HCT116 (cell line): ENCODE data around the gene FEZF2. TPM values are rescaled to one million over a fixed set of nuclear protein-coding genes. Genes with fewer than 3 reads are reported as not detected.

Experiments
- ATAC-seq: fragments of 200-7000 bp; cut with Tn5 transposase; 2 replicates; pipeline ENCODE4 v1.9.1; 2020; ENCODE audit warnings: mild to moderate bottlenecking, moderate library complexity
- BruUV-seq: library from RNA; stranded (reverse); fragments of 400-500 nt; replicated peaks from 2 replicates; lab custom pipeline; 2021; lab: Mats Ljungman, UMichigan
- CTCF ChIA-PET: fragments of 300-600 bp; sonication (Branson Sonifier 250); formaldehyde crosslinking; loops from one replicate; lab custom pipeline; 2021; ENCODE audit warnings: antibody characterized with exemption; lab: Charles Lee
- POLR2A ChIA-PET: fragments of 300-600, 350-600 bp; sonication (Branson Sonifier 250); formaldehyde crosslinking; loops from one replicate; lab custom pipeline; 2021; ENCODE audit warnings: antibody characterized with exemption; lab: Charles Lee
- RAD21 ChIA-PET, 2 experiments: fragments of 300-600 bp; sonication (Branson Sonifier 250); formaldehyde crosslinking; loops; one replicate each; lab custom pipeline; 2023; ENCODE audit warnings: low total read pairs in 2 of 2; ENCODE audit not compliant: uncharacterized antibody in 2 of 2, unreplicated experiment in 2 of 2, low non-redundant PET in 1 of 2; lab: Charles Lee
- DNase-seq: peaks from one replicate; pipeline ENCODE4 v3.0.0-alpha.2; 2010; ENCODE audit warnings: low read depth, low spot score
- H2AFZ ChIP-seq: fragments of 200-600 bp; shearing (Covaris generic), sonication (generic); 2 replicates; pipeline ENCODE4 v1.6.1; 2017; ENCODE audit warnings: low read depth, mixed run types, mixed read lengths, antibody characterized with exemption, low read length; ENCODE audit not compliant: poor library complexity, severe bottlenecking
- H3K27ac ChIP-seq: 2 replicates; pipeline ENCODE4 v1.5.1; 2012; ENCODE audit warnings: low read depth, low read length
- H3K27me3 ChIP-seq: fragments of 200-600 bp; sonication (generic); 2 replicates; pipeline ENCODE4 v1.6.1; 2016; ENCODE audit warnings: mixed run types, low read length, mixed read lengths; ENCODE audit not compliant: insufficient read depth
- H3K36me3 ChIP-seq, 2 experiments: fragments of 200-500 bp in 1 of 2; fragments of 200-600 bp in 1 of 2; sonication (Bioruptor generic) in 1 of 2; sonication (generic) in 1 of 2; 2 replicates each; pipeline versions ENCODE4 v1.5.1 to v1.6.1; 2014 to 2016; ENCODE audit warnings: low read length in 2 of 2, inconsistent platforms in 1 of 2, mixed read lengths in 1 of 2, mixed run types in 1 of 2; ENCODE audit not compliant: insufficient read depth in 2 of 2, control insufficient read depth in 1 of 2
- H3K4me1 ChIP-seq, 2 experiments: fragments of 200-600 bp in 1 of 2; sonication (generic) in 1 of 2; 2 replicates each; pipeline versions ENCODE4 v1.5.1 to v1.6.1; 2012 to 2017; ENCODE audit warnings: low read length in 2 of 2, inconsistent platforms in 1 of 2, mild to moderate bottlenecking in 1 of 2, mixed read lengths in 1 of 2, mixed run types in 1 of 2, moderate library complexity in 1 of 2; ENCODE audit not compliant: insufficient read depth in 2 of 2, control insufficient read depth in 1 of 2
- H3K4me2 ChIP-seq: fragments of 200-600 bp; sonication (generic); 2 replicates; pipeline ENCODE4 v1.6.1; 2017; ENCODE audit warnings: mixed run types, low read length, mixed read lengths
- H3K4me3 ChIP-seq, 2 experiments: fragments of 200-600 bp in 1 of 2; sonication (generic) in 1 of 2; replicated peaks in 1 of 2; 2 replicates each; pipeline ENCODE4 v1.5.1; 2011 to 2016; ENCODE audit warnings: low read length in 2 of 2, control low read depth in 1 of 2, low read depth in 1 of 2, mild to moderate bottlenecking in 1 of 2, mixed read lengths in 1 of 2, mixed run types in 1 of 2
- H3K79me2 ChIP-seq: fragments of 200-600 bp; sonication (generic); 2 replicates; pipeline ENCODE4 v1.6.1; 2017; ENCODE audit warnings: mild to moderate bottlenecking, mixed run types, low read length, moderate library complexity, mixed read lengths; ENCODE audit not compliant: insufficient read depth
- H3K9ac ChIP-seq: fragments of 200-600 bp; sonication (generic); 2 replicates; pipeline ENCODE4 v1.6.1; 2016; ENCODE audit warnings: low read length, mixed read lengths
- H3K9me2 ChIP-seq: fragments of 200-600 bp; sonication (generic), shearing (Covaris generic); 2 replicates; pipeline ENCODE4 v1.6.1; 2017; ENCODE audit warnings: mixed run types, mild to moderate bottlenecking, moderate library complexity; ENCODE audit not compliant: insufficient read depth
- H3K9me3 ChIP-seq, 2 experiments: fragments of 200-500 bp in 1 of 2; fragments of 200-600 bp in 1 of 2; sonication (Bioruptor generic) in 1 of 2; sonication (generic) in 1 of 2; 2 replicates each; pipeline ENCODE4 v1.6.1; 2014 to 2017; ENCODE audit warnings: low read length in 2 of 2, mixed read lengths in 2 of 2, inconsistent platforms in 1 of 2, low read depth in 1 of 2, mild to moderate bottlenecking in 1 of 2, mixed run types in 1 of 2, moderate library complexity in 1 of 2; ENCODE audit not compliant: control insufficient read depth in 1 of 2, insufficient read depth in 1 of 2
- H4K20me1 ChIP-seq: fragments of 200-600 bp; sonication (generic), shearing (Covaris generic); 2 replicates; pipeline ENCODE4 v1.6.1; 2017; ENCODE audit warnings: mixed run types, mild to moderate bottlenecking, moderate library complexity; ENCODE audit not compliant: insufficient read depth
- ATF3 ChIP-seq: IDR thresholded peaks from 2 replicates; pipeline ENCODE4 v1.6.1; 2012
- FOSL1 ChIP-seq: IDR thresholded peaks from 2 replicates; pipeline ENCODE4 v1.6.1; 2012; ENCODE audit warnings: low read depth
- MAX ChIP-seq: IDR thresholded peaks from 2 replicates; pipeline ENCODE4 v1.6.1; 2012
- POLR2A ChIP-seq: IDR thresholded peaks from 2 replicates; pipeline ENCODE4 v1.7.0; 2011; ENCODE audit warnings: borderline replicate concordance; ENCODE audit not compliant: insufficient read depth, insufficient read length; ENCODE audit errors: extremely low read depth
- RAD21 ChIP-seq: IDR thresholded peaks from 2 replicates; pipeline ENCODE4 v1.6.1; 2012; ENCODE audit warnings: low read depth, mild to moderate bottlenecking
- REST ChIP-seq: IDR thresholded peaks from 2 replicates; pipeline ENCODE4 v1.6.1; 2012; ENCODE audit warnings: low read depth
- SIN3A ChIP-seq: IDR thresholded peaks from 2 replicates; pipeline ENCODE4 v1.6.1; 2012; ENCODE audit warnings: low read depth
- SP1 ChIP-seq: IDR thresholded peaks from 2 replicates; pipeline ENCODE4 v1.6.1; 2012; ENCODE audit warnings: low read depth
- SRF ChIP-seq: IDR thresholded peaks from 2 replicates; pipeline ENCODE4 v1.6.1; 2012; ENCODE audit warnings: low read depth
- TCF7L2 ChIP-seq: IDR thresholded peaks from 2 replicates; pipeline ENCODE4 v1.7.0; 2011; ENCODE audit warnings: borderline replicate concordance, inconsistent platforms; ENCODE audit not compliant: insufficient read depth, insufficient read length; ENCODE audit errors: extremely low read depth
- ZBTB33 ChIP-seq: IDR thresholded peaks from 2 replicates; pipeline ENCODE4 v1.6.1; 2011; ENCODE audit warnings: mild to moderate bottlenecking, low read length, moderate library complexity; ENCODE audit not compliant: insufficient replicate concordance; ENCODE audit errors: extremely low read depth
- ZFX ChIP-seq: fragments of 450-650 bp; IDR thresholded peaks from 2 replicates; pipeline ENCODE4 v1.6.1; 2017
- ZNF274 ChIP-seq: fragments of 200-500 bp; sonication (Bioruptor generic); IDR thresholded peaks from 2 replicates; pipeline ENCODE4 v1.6.1; 2014; ENCODE audit warnings: mild to moderate bottlenecking, low read depth, low read length, inconsistent platforms
- intact Hi-C: fragments of 100-400 bp; cut with micrococcal nuclease; formaldehyde crosslinking; loops from 2 replicates; pipeline ENCODE4 v1.10.0; 2022
- total RNA-seq: library from RNA; stranded (reverse); gene quantifications from one replicate; pipeline ENCODE4 v1.2.1, GENCODE V29; 2021; ENCODE audit not compliant: unreplicated experiment
- TF ChIP-seq, protein P1 (sequence below), 3 experiments: fragments of 200-600 bp in 1 of 3; sonication (generic) in 1 of 3; IDR thresholded peaks in 2 of 3; conservative IDR thresholded peaks in 1 of 3; 2 replicates each; pipeline ENCODE4 v1.5.1; 2012 to 2017; ENCODE audit warnings: low read depth in 2 of 3, low read length in 2 of 3, antibody characterized with exemption in 1 of 3, borderline replicate concordance in 1 of 3, control low read depth in 1 of 3, mild to moderate bottlenecking in 1 of 3, mixed read lengths in 1 of 3, mixed run types in 1 of 3, moderate library complexity in 1 of 3; ENCODE audit not compliant: insufficient read depth in 1 of 3

FEZF2 gene
- total RNA-seq, 1 experiment from 2014 or later: not detected

- no peak overlapping the region for H3K27ac ChIP-seq
- no peaks in the 10 kb centered on the region for H3K4me1 ChIP-seq
- BruUV-seq: no TSS peak
- H3K9me2 ChIP-seq: no peaks in the 10 kb centered on the region
- no peaks in the 10 kb centered on the region for H3K79me2 ChIP-seq
- CTCF ChIA-PET: no interaction called here
- intact Hi-C loops: no loop called here
- H2AFZ ChIP-seq: no peak overlapping the region
- RAD21 ChIA-PET: no interaction called here
- no peak overlapping the region for H3K4me2 ChIP-seq
- peaks cover 14% of the 10 kb centered on the region for H3K27me3 ChIP-seq
- TF ChIP-seq SRF (no peak), RAD21 (no peak), POLR2A (no peak), REST (no peak), TCF7L2 (no peak), SP1 (no peak), ZNF274 (no peak), ZFX (no peak), ATF3 (no peak), FOSL1 (no peak), MAX (no peak), SIN3A (no peak), ZBTB33 (no peak)
- TF ChIP-seq, protein P1, sequence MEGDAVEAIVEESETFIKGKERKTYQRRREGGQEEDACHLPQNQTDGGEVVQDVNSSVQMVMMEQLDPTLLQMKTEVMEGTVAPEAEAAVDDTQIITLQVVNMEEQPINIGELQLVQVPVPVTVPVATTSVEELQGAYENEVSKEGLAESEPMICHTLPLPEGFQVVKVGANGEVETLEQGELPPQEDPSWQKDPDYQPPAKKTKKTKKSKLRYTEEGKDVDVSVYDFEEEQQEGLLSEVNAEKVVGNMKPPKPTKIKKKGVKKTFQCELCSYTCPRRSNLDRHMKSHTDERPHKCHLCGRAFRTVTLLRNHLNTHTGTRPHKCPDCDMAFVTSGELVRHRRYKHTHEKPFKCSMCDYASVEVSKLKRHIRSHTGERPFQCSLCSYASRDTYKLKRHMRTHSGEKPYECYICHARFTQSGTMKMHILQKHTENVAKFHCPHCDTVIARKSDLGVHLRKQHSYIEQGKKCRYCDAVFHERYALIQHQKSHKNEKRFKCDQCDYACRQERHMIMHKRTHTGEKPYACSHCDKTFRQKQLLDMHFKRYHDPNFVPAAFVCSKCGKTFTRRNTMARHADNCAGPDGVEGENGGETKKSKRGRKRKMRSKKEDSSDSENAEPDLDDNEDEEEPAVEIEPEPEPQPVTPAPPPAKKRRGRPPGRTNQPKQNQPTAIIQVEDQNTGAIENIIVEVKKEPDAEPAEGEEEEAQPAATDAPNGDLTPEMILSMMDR (IDR thresholded peaks at IDR 0.05 in 2 of 3, conservative IDR thresholded peaks at IDR 0.05 in 1 of 3; ENCODE audit: borderline replicate concordance in 1 of 3, insufficient read depth in 1 of 3, low read depth in 2 of 3, low read length in 2 of 3): no peak
- H3K9me3 ChIP-seq: no peaks in the 10 kb centered on the region
- no peak overlapping the region for H3K4me3 ChIP-seq
- H4K20me1 ChIP-seq: no peaks in the 10 kb centered on the region
- H3K9ac ChIP-seq: no peak overlapping the region
- ATAC-seq (no peak), DNase-seq (no peak)
- POLR2A ChIA-PET: no interaction called here
- H3K36me3 ChIP-seq: no peaks in the 10 kb centered on the region
Measured at GRCh38 chr3:62368290-62368704, 5.1 kb downstream of the FEZF2 start.
